AG09309 (cell line): ENCODE data around the gene ENTHD1.
A peak's percentile ranks its signal among the peaks of the same experiment; 100 is the strongest.
"Not testable (repeated sequence)": the region's sequence is repeated elsewhere in the genome, so short reads cannot be mapped to it uniquely, and the experiment has no call there.

Source experiments
- DNase-seq: peaks from one replicate; pipeline ENCODE4 v3.0.0-alpha.2; 2010; ENCODE audit warnings: low read depth
- H3K4me3 ChIP-seq: 2 replicates; pipeline ENCODE4 v1.5.1; 2011; ENCODE audit warnings: mild to moderate bottlenecking, low read depth, low read length, moderate library complexity; ENCODE audit not compliant: control insufficient read depth
- TF ChIP-seq, protein P1 (sequence below): IDR thresholded peaks from 2 replicates; pipeline ENCODE4 v1.5.1; 2011; ENCODE audit warnings: mild to moderate bottlenecking, low read depth, low read length, inconsistent platforms; ENCODE audit not compliant: insufficient read depth, control insufficient read depth; ENCODE audit errors: missing control alignments

The ENTHD1 gene

DNA sequence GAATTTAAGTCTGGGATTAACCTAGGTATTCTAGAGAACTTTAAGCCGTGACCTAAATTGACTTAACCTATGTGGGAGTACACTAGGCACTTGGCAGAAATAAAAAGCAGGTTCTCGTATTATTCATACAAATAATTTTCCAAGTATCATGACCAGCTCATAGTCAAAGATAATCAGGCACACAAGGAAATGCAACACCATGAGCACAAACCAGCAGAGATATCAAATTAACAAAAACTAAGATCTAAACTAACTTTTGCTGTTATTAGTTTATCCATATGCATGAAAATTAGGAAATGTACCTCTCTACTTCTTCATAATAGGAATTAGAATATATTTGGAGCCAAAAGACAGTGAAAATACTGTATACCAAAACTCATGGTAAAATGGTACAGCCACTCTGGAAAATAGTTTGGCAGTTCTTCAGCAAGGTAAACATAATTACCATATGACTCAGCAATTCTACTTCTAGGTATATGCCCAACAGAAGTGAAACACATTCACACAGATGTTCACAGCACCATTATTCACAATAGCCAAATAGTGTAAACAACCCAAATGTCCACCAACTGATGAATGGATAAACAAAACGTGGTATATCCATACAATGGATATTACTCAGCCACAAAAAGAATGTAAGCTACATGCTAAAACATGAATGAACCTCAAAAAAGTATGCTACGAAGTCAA lies 154.1 kb downstream of the ENTHD1 start:
- TF ChIP-seq, protein P1, sequence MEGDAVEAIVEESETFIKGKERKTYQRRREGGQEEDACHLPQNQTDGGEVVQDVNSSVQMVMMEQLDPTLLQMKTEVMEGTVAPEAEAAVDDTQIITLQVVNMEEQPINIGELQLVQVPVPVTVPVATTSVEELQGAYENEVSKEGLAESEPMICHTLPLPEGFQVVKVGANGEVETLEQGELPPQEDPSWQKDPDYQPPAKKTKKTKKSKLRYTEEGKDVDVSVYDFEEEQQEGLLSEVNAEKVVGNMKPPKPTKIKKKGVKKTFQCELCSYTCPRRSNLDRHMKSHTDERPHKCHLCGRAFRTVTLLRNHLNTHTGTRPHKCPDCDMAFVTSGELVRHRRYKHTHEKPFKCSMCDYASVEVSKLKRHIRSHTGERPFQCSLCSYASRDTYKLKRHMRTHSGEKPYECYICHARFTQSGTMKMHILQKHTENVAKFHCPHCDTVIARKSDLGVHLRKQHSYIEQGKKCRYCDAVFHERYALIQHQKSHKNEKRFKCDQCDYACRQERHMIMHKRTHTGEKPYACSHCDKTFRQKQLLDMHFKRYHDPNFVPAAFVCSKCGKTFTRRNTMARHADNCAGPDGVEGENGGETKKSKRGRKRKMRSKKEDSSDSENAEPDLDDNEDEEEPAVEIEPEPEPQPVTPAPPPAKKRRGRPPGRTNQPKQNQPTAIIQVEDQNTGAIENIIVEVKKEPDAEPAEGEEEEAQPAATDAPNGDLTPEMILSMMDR: no peak
- no peak for DNase-seq
- H3K4me3 ChIP-seq: no peak overlapping the region

DNA sequence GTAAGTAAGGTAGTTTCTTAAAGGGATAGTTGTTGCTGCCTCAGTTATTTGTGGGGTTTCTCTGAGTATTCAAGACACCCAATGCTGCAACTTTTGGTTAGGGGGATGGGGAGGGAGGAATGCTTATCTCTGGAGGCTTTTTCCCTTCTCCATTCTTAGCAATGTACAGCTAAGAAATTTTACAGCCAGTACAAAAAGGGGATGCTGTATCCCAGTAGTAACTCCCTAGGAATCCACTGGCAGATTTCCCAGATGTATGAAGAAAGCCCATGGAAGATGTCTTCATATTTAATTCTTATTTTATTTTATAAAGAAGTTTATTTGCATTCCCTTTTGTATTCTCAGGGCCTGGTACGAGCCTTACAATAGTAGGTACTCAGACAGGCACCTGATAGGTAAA lies 154.8 kb downstream of the ENTHD1 start:
- H3K4me3 ChIP-seq: no peak overlapping the region
- TF ChIP-seq, protein P1: no peak
- peak; percentile 10 for DNase-seq

DNA sequence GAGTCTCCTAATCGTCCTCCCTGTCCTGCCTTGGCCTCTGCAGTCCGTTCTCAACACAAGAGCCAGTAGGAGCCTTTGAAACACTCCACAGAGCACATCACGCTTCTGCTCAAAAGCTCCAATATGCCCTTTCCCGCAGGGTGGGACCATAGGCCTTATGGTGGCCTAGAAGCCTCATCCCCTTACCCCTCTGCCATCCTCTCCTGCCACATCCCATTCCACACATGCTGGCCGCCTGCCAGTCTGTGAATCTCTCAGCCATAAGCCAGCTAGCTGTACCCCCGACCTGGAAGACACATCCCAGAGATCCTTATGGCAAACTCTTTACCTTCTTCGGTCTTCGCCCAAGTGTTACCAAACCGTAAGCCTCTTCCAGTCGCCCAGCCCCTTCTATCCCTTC lies 157.8 kb downstream of the ENTHD1 start:
- H3K4me3 ChIP-seq: no peak overlapping the region
- TF ChIP-seq, protein P1: no peak
- no peak for DNase-seq

DNA sequence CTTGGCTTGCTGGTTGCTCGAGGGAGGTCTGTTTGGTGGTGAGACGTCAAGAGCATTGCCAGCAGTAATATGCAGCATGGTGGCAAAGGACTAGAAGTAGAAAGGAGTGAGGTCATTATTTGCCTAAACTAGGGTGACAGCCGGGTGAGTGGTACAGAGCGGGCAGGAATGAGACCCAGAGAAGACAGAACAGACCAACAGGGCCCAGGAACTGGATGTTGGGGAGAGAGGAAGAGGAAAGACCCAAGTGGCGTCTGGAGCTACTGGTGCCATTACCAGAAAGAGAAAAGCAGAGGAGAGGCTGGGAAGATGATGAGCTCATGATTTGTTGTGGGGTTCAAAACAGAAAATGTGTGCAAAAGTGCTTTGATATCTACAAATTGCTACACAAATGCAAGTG lies 158.7 kb downstream of the ENTHD1 start:
- no peak overlapping the region for H3K4me3 ChIP-seq
- DNase-seq: no peak
- TF ChIP-seq, protein P1: no peak

DNA sequence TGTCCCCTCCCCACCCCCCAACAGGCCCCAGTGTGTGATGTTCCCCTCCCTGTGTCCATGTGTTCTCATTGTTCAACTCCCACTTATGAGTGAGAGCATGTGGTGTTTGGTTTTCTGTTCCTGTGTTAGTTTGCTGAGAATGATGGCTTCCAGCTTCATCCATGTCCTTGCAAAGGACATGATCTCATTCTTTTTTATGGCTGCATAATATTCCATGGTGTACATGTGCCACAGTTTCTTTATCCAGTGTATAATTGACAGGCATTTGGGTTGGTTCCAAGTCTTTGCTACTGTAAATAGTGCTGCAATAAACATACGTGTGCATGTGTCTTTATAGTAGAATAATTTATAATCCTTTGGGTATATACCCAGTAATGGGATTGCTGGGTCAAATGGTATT lies 159.5 kb downstream of the ENTHD1 start:
- not testable (repeated sequence) for H3K4me3 ChIP-seq, DNase-seq

DNA sequence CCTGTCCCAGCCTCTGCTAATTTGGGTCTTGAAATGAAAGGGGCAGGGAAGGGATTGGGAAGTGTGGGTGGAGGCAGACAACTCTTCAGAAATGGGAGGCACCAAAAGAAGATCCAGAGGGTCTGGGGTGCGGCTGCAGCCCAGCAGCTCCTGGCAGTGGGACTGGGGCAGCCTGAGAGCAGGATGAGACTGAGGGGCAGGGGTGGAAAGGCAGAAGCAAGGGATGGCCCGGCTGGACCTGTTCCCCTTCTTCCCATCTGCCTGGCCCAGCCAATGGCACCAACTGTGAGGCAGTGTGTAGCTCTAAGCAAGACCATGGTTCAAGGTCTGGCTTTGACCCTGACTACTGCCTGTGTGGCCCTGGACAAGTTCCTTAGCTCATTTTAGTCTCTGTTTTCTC lies 160.4 kb downstream of the ENTHD1 start:
- TF ChIP-seq, protein P1: no peak
- H3K4me3 ChIP-seq: no peak overlapping the region
- DNase-seq: no peak

DNA sequence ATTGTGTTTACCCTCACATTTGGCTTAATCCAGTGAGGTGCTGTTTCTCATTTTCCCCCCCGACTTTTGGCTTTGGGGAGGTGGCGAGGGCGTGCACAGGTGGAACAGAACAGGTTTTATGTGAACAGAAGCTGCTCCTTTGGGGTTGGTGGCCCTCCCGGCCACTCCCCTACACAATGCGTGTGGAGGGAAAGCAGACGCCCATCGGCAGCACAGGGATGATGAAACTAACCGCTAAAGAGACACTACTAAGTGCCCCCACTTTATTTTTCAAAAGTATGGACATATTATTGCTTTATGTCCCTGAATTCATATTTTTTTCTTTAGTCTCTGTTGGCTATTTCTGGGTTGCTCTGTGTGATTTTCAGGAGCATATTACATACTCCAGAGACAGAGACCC lies 160.9 kb downstream of the ENTHD1 start:
- H3K4me3 ChIP-seq: no peak overlapping the region
- TF ChIP-seq, protein P1: no peak
- DNase-seq: no peak
